Calu3 (cell line): ENCODE results near the gene OCA2. TPM values are rescaled to one million over a fixed set of nuclear protein-coding genes. Genes with fewer than 3 reads are reported as not detected.

Experiments
- BruUV-seq: library from RNA; stranded (reverse); fragments of 400-500 nt; replicated peaks from 2 replicates; lab custom pipeline; 2021; lab: Mats Ljungman, UMichigan
- CTCF ChIA-PET: fragments of 300-600 bp; sonication (Branson Sonifier 250); formaldehyde crosslinking; loops from one replicate; lab custom pipeline; 2022; ENCODE audit warnings: antibody characterized with exemption; lab: Charles Lee
- DNase-seq: peaks from one replicate; pipeline ENCODE4 v3.0.0; 2022
- H3K27ac Mint-ChIP-seq: one replicate; pipeline ENCODE4 v1.8.0; 2022; ENCODE audit warnings: mixed read lengths; ENCODE audit not compliant: unreplicated experiment
- H3K27me3 Mint-ChIP-seq: one replicate; pipeline ENCODE4 v1.8.0; 2022; ENCODE audit warnings: mixed read lengths; ENCODE audit not compliant: unreplicated experiment
- H3K36me3 Mint-ChIP-seq: one replicate; pipeline ENCODE4 v1.8.0; 2022; ENCODE audit warnings: mild to moderate bottlenecking, moderate library complexity, mixed read lengths; ENCODE audit not compliant: insufficient read depth, unreplicated experiment
- H3K4me1 Mint-ChIP-seq: one replicate; pipeline ENCODE4 v1.8.0; 2022; ENCODE audit warnings: mild to moderate bottlenecking, low read depth, mixed read lengths; ENCODE audit not compliant: unreplicated experiment
- H3K4me3 Mint-ChIP-seq: one replicate; pipeline ENCODE4 v1.8.0; 2022; ENCODE audit warnings: mild to moderate bottlenecking, low read depth, moderate library complexity, mixed read lengths; ENCODE audit not compliant: unreplicated experiment
- H3K9me3 Mint-ChIP-seq: one replicate; pipeline ENCODE4 v1.8.0; 2022; ENCODE audit warnings: low read depth, mixed read lengths; ENCODE audit not compliant: unreplicated experiment
- CTCF ChIP-seq: fragments of 200-600 bp; IDR thresholded peaks from one replicate; pipeline ENCODE4 v1.8.0; 2022; ENCODE audit warnings: antibody characterized with exemption; ENCODE audit not compliant: unreplicated experiment
- intact Hi-C: fragments of 100-400 bp; cut with micrococcal nuclease; formaldehyde crosslinking; loops from one replicate; pipeline ENCODE4 v1.10.0; 2022; ENCODE audit not compliant: unreplicated experiment
- total RNA-seq: library from RNA; stranded (reverse); gene quantifications from 2 replicates; pipeline ENCODE4 v1.2.3, GENCODE V29; 2022

Gene OCA2
- total RNA-seq, 1 experiment from 2014 or later: not detected

GRCh38 chr15:28051955-28052633 is 47.0 kb downstream of the OCA2 start:
- CTCF ChIA-PET: no interaction called here
- Mint-ChIP-seq H3K27me3 (no peaks in the 10 kb centered on the region), H3K27ac (no peak overlapping the region), H3K4me1 (no peaks in the 10 kb centered on the region), H3K9me3 (no peaks in the 10 kb centered on the region), H3K36me3 (no peaks in the 10 kb centered on the region), H3K4me3 (no peak overlapping the region)
- DNase-seq: no peak
- intact Hi-C loops: no loop called here
- no TSS peak for BruUV-seq
- TF ChIP-seq CTCF: no peak

GRCh38 chr15:28049581-28049980 is 49.5 kb downstream of the OCA2 start:
- Mint-ChIP-seq H3K9me3 (no peaks in the 10 kb centered on the region), H3K36me3 (no peaks in the 10 kb centered on the region)
- CTCF ChIA-PET: no interaction called here

GRCh38 chr15:28047277-28047676 is 51.8 kb downstream of the OCA2 start:
- H3K27ac Mint-ChIP-seq: no peak overlapping the region
- no peak for DNase-seq
- no peaks in the 10 kb centered on the region for H3K4me1 Mint-ChIP-seq
- H3K27me3 Mint-ChIP-seq: no peaks in the 10 kb centered on the region
- H3K36me3 Mint-ChIP-seq: no peaks in the 10 kb centered on the region
- no TSS peak for BruUV-seq
- CTCF ChIA-PET: no interaction called here
- no peak for TF ChIP-seq CTCF
- no peak overlapping the region for H3K4me3 Mint-ChIP-seq
- intact Hi-C loops: no loop called here
- H3K9me3 Mint-ChIP-seq: no peaks in the 10 kb centered on the region

More at GRCh38 chr15:28049581-28049980, 49.5 kb downstream of the OCA2 start:
- H3K4me3 Mint-ChIP-seq: no peak overlapping the region
- no peak for DNase-seq
- H3K4me1 Mint-ChIP-seq: no peaks in the 10 kb centered on the region
- no peaks in the 10 kb centered on the region for H3K27me3 Mint-ChIP-seq
- no peak overlapping the region for H3K27ac Mint-ChIP-seq
- intact Hi-C loops: no loop called here
- no TSS peak for BruUV-seq
- TF ChIP-seq CTCF: no peak

- H3K27me3 Mint-ChIP-seq: no peaks in the 10 kb centered on the region
- CTCF ChIA-PET: no interaction called here
- H3K36me3 Mint-ChIP-seq: no peaks in the 10 kb centered on the region
- TF ChIP-seq CTCF: no peak
- no TSS peak for BruUV-seq
- no peak overlapping the region for H3K4me3 Mint-ChIP-seq
- intact Hi-C loops: no loop called here
- H3K27ac Mint-ChIP-seq: no peak overlapping the region
- H3K9me3 Mint-ChIP-seq: peaks cover 3% of the 10 kb centered on the region
- no peak for DNase-seq
- no peaks in the 10 kb centered on the region for H3K4me1 Mint-ChIP-seq
These were observed 54.9 kb downstream of the OCA2 start for GRCh38 chr15:28044121-28044672.
